D341Med (cell line): ENCODE data around the gene PRKAB1.
"Not testable (repeated sequence)": the region's sequence is repeated elsewhere in the genome, so short reads cannot be mapped to it uniquely, and the experiment has no call there.

Source experiments
- DNase-seq: peaks from one replicate; pipeline ENCODE4 v3.0.0; 2012; ENCODE audit warnings: low spot score

PRKAB1 gene

DNA sequence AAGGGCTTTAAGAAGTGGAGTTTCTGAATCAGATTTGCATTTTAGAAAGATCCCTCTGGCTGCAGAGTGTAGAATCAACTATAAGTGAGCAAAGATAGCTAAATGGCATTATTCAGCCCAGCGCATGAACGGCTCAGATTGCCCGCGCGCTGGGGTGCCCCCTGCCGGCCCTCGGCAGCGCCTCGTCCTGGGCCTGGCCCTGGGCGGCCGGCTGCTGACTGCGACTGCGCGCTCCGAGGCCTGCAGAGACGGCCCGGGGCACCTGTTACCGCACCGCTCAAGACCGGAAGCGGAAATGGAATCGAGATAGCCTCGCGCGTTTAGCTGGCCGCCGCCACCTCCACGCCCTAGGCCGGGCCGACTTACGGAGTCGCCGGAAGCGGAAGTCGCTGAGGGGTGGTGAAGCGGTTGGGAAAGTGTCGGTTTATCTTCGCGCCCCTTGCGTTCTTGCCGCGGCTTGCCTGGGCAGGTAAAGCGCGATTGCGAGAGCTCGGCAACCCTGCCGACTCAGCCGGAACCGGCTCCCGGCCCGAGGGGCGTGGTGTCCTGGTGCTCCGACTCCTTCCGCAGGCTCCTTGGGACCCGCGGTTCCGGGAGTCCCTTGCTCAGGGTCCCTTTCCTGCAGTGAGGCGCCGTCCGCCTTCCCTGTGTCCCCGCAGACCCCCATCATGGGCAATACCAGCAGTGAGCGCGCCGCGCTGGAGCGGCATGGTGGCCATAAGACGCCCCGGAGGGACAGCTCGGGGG is at the start of gene PRKAB1:
PRKAB1 (plus strand) TSS at position 557 of the 747 bp plus-strand sequence; CDS start at position 669, 112 bp downstream.
- DNase-seq, result peak; percentile 100

DNA sequence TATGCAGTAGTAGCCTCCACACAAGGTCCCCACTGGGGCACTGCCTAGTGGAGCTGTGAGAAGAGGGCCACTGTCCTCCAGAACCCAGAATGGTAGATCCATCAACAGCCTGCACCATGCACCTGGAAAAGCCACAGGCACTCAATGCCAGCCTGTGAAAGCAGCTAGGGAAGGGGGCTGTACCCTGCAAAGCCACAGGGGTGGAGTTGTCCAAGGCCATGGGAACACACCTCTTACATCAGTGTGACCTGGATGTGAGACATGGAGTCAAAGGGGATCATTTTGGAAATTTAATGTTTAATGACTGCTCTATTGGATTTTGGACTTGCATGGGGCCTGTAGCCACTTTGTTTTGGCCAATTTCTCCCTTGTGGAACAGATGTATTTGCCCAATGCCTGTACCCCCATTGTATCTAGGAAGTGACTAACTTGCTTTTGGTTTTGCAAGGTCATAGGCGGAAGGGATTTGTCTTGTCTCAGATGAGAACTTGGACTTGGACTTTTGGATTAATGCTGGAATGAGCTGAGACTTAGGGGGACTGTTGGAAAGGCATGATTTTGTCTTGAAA is 49.5 kb upstream of the PRKAB1 start:
- not testable (repeated sequence) for DNase-seq

GRCh38 chr12:119620490-119620889 is 47.4 kb upstream of the PRKAB1 start:
- no peak for DNase-seq

DNA sequence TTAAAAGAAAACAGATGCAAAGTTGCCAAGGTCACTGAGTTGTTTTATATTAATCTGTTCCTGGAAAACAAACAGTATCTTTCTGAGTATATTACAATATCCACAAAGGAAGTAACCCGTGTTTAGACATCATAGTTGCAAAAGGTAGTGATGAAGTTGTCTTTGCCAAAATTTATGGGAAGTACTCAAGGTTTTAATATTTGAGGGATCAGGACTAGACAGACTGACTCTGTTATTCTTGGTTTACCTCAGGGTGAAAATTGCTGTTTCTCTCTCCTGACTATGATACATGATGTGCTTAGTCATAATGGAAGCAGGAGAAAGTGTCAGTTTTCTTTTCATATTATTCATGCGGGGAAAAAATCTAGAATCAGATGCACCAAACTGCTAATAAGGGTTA is 46.1 kb upstream of the PRKAB1 start:
- no peak for DNase-seq

DNA sequence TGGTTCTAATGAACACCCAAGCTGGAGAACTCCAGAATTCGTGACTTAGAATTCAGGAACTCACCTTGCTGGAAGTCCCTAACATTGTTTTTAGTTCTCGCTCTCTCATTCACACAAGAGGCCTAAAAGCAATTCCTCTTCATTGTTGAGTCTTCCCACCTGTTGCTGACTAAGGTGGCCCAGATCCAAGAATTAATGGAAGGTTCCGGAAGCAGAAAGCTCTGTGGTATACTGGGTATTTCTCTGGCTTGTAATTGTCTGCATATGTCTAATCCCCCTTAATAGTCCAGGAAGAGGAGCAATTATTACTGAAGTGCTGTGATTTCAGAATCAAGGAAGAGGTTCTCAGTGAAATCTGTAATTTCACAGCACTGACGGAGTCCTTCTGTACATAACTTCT is 43.0 kb upstream of the PRKAB1 start:
- no peak for DNase-seq

GRCh38 chr12:119627019-119627643 is 40.8 kb upstream of the PRKAB1 start:
- DNase-seq, result no peak

- no peak for DNase-seq
Measured at GRCh38 chr12:119627686-119628085, 40.2 kb upstream of the PRKAB1 start.

- DNase-seq, result no peak
Measured at GRCh38 chr12:119630223-119630780, 37.6 kb upstream of the PRKAB1 start.

- no peak for DNase-seq
Measured at GRCh38 chr12:119630962-119631550, 36.9 kb upstream of the PRKAB1 start.

DNA sequence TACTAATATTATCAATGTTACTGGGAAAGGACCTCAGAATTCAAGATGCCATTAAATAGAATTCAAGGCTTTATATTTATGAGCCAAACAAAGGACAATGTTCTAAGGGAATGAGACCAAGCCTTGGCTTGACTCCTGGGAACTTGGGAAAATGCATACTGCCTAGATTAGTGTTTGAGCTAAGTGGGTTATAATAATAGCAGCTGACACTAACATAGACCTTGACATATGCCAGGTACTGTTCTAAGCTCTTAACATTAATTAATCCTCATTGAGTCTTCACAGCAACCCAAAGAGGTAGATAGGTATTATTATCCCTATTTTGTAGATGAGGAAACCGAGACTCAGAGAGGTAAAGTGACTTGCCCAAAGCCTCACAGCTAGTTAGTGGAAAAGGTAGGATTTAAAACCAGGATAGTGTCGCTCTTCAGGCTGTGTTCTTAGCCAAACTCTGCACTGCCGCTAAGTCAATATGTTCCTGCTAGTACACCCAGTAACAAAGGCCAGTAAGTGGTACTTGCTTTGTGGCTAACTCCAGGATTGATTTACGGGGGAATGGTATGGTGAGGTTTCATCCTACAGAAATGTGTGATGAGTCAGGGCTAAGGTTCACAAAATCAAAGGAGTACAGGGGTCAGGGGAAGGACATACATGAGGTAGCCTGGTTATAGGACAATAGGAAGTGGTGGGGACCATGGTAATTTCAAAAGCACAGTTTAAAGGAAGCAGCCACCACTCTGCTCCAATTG is 35.8 kb upstream of the PRKAB1 start:
- DNase-seq, result no peak

GRCh38 chr12:119634743-119635142 is 33.2 kb upstream of the PRKAB1 start:
- no peak for DNase-seq

DNA sequence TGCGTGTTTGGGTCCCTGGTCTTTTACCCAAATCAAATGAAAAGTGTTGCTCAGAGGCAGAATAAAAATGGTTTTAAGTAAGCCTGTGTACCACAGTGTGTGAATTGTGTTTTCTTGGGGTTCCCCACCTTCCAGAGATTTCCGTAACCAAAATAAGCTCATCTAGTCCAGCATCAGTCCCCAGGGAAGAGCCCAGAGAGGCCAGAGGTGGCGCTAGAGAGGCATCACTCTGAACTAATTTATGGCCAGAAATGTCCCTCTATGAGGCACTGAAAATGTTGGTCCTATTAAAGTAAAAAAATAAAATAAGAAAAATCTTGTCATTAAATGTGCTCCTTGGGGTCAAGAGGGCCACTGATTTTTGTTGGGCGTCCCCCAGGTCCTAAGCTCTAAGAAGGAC is 24.9 kb upstream of the PRKAB1 start:
- no peak for DNase-seq

DNA sequence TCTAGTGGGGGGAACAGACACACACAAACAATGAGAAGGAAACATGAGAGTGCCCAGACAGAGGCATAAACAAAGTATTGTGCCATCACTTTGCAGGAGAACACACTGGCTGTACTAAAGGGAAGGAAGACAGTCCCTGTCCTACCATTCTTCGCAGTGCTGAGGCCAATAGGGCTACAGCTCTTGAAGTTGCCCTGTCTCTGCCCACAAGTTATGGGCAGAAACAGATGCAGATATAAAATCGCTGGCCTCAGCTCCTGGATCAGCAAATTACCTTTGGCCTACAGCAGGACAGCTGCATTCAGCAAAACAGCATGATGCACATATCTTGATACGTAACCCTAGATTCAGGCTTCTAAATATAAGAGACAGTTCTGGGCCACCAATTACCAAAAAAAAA is 23.0 kb upstream of the PRKAB1 start:
- DNase-seq, result no peak

DNA sequence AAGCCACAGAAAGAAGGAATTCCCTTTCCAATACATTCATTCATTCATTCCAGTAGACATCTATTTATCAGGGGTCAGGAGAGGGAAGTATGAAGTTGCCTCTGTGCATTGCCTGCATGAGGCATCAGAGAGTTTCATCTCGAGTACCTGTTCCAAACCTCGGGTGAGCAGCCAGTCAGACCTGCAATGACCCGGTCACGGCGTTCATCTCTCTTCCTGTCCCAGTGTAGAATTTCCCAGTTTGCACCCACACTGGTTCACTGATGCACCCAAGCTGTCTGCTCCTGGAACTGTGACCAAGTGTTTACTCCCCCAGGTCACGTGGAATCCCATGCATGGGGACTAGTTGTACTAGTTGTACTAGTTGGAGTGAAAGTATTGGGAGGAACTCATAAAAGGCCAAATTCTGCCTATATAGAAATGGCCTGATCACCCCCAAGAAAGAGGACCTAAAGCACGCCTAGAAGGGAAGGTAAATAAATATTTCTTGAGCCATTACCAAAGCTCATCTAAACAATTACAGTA is 22.3 kb upstream of the PRKAB1 start:
- no peak for DNase-seq

DNA sequence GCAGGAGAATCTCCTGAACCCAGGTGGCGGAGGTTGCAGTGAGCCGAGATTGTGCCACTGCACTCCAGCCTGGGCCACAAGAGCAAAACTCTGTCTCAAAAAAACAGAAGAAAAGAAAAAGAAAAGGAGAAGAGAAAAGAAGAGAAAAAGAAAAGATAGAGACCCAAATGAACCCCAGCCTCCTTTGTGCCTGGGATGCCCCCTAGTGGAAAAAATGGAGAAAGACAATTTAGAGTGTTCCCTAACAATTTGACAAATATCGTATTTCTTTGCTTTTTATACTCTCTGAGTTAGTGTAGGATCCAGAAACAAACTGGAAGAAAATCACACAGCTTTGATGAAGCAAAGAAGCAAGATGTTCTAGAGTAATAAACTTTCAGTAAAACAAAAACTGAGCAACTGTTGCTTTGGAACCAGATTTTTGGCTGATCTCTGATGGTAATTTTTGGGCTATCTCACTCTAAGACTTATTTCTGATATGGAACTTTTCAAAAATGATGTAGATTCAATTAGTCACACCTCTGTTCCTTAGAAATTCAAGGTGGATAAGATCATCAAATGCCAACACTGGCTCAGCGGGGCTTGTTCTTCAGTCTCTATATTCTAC is 18.6 kb upstream of the PRKAB1 start:
- DNase-seq, result peak; percentile 62

- DNase-seq, result no peak
Measured at GRCh38 chr12:119652665-119653064, 15.3 kb upstream of the PRKAB1 start.

- not testable (repeated sequence) for DNase-seq
Measured at GRCh38 chr12:119657001-119657400, 10.9 kb upstream of the PRKAB1 start.

GRCh38 chr12:119658166-119658565 is 9.8 kb upstream of the PRKAB1 start:
- not testable (repeated sequence) for DNase-seq

DNA sequence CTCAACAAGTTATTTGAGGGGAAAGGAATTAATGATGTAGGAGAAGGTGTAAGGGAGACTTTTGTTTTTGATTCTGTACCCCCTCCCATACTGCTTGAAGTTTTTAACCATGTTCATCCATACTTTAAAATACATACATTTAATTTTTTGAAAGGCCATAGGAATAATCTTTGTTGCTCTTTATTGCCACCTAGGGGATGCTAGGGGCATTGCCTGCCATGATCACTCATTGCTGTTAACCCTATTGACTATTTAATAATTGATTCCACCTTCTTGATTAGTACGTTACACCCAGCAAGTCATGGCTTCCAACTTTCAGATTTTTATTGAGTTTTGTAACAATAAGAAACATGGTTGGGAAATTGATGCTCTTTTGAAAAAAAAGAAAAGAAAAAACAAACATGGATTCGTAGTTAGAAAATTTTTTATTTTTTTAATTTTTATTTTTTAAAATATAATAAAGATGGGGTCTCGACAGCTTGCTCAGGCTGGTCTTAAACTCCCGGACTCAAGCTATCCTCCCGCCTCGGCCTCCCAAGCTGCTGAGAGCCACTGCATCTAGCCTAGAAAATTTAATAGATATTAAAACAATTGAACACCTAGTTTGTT is 8.5 kb upstream of the PRKAB1 start:
- DNase-seq, result peak; percentile 63

- DNase-seq, result no peak
Measured at GRCh38 chr12:119660076-119660475, 7.9 kb upstream of the PRKAB1 start.

DNA sequence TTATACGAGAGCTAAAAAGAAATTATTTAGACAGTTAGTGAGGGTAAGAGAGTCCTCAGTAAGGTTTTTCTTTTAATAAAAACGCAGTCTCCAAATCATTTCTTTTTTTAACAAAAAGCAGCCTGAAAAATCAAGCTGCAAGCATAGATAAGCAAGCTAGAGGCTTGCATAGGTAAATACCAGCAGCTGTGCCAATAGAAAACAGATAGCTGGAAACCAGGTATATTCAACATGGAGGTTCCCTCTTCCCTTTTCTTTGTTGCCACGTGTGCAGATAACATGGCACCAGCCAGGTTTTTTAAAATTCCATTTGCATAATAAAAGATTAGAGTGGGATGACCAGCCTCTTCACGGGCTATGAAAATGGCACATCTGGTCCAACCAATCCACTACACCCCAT is 6.1 kb upstream of the PRKAB1 start:
- no peak for DNase-seq
